H1 (cell line): ENCODE data around the gene CACNA2D4. TPM values are rescaled to one million over a fixed set of nuclear protein-coding genes. Genes with fewer than 3 reads are reported as not detected.

Source experiments
- CTCF ChIA-PET: fragments of 300-600 bp; sonication (Branson Sonifier 250); formaldehyde crosslinking; loops from one replicate; lab custom pipeline; 2021; ENCODE audit not compliant: partially characterized antibody; lab: Charles Lee
- POLR2A ChIA-PET: fragments of 300-600 bp; sonication (Branson Sonifier 250); formaldehyde crosslinking; loops from one replicate; lab custom pipeline; 2021; ENCODE audit warnings: inconsistent platforms; ENCODE audit not compliant: partially characterized antibody; lab: Charles Lee
- DNase-seq, 2 experiments: peaks; one replicate each; pipeline versions ENCODE4 v3.0.0 to v3.0.0-alpha.2; 2010 to 2022; ENCODE audit warnings: low spot score in 2 of 2, low read depth in 1 of 2, mixed read lengths in 1 of 2
- FAIRE-seq: peaks from 2 replicates; lab custom pipeline; 2011; peaks lifted over from hg19 to GRCh38; lab: Jason Lieb, UNC
- H2AFZ ChIP-seq: 2 replicates; pipeline ENCODE4 v1.8.1; 2012; ENCODE audit warnings: low read length, inconsistent platforms
- H2AK5ac ChIP-seq: 2 replicates; pipeline ENCODE4 v1.6.1; 2013; ENCODE audit warnings: low read depth, low read length
- H2BK120ac ChIP-seq: replicated peaks from 2 replicates; pipeline ENCODE3; 2013; ENCODE audit warnings: low read depth, low read length, inconsistent platforms
- H2BK12ac ChIP-seq: 2 replicates; pipeline ENCODE4 v1.6.1; 2013; ENCODE audit warnings: low read depth, low read length
- H2BK15ac ChIP-seq: 2 replicates; pipeline ENCODE4 v1.6.1; 2013; ENCODE audit warnings: low read length
- H2BK20ac ChIP-seq: 2 replicates; pipeline ENCODE4 v1.6.1; 2013; ENCODE audit warnings: low read length
- H2BK5ac ChIP-seq: 2 replicates; pipeline ENCODE4 v1.6.1; 2013; ENCODE audit warnings: low read depth, low read length
- H3K14ac ChIP-seq: 2 replicates; pipeline ENCODE4 v1.6.1; 2013; ENCODE audit warnings: inconsistent platforms; ENCODE audit not compliant: insufficient read length
- H3K18ac ChIP-seq: 2 replicates; pipeline ENCODE4 v1.6.1; 2013; ENCODE audit warnings: low read length; ENCODE audit errors: extremely low read depth
- H3K23ac ChIP-seq: 2 replicates; pipeline ENCODE4 v1.6.1; 2013; ENCODE audit warnings: inconsistent platforms; ENCODE audit not compliant: insufficient read length
- H3K23me2 ChIP-seq: 2 replicates; pipeline ENCODE4 v1.6.1; 2013; ENCODE audit warnings: low read depth, low read length
- H3K27ac ChIP-seq: 2 replicates; pipeline ENCODE4 v1.6.1; 2011; ENCODE audit warnings: low read depth, low read length, inconsistent platforms
- H3K27me3 ChIP-seq, 4 experiments: replicated peaks in 1 of 4; 1 replicate in 1 of 4; 2 replicates in 3 of 4; pipeline versions ENCODE4 v1.6.1 to v1.8.1; 2011 to 2013; ENCODE audit warnings: low read length in 3 of 4, mild to moderate bottlenecking in 3 of 4, inconsistent platforms in 2 of 4, mixed read lengths in 2 of 4, moderate library complexity in 1 of 4; ENCODE audit not compliant: control insufficient read depth in 3 of 4, insufficient read depth in 3 of 4; ENCODE audit errors: extremely low read depth in 1 of 4
- H3K36me3 ChIP-seq, 4 experiments: 2 replicates each; pipeline versions ENCODE4 v1.6.1 to v1.8.1; 2011 to 2013; ENCODE audit warnings: mild to moderate bottlenecking in 4 of 4, low read length in 3 of 4, moderate library complexity in 2 of 4, control low read depth in 1 of 4, inconsistent platforms in 1 of 4; ENCODE audit not compliant: insufficient read depth in 4 of 4, control insufficient read depth in 2 of 4
- H3K4ac ChIP-seq: replicated peaks from 2 replicates; pipeline ENCODE3; 2013; ENCODE audit warnings: low read length, low read depth, mixed read lengths, inconsistent platforms; ENCODE audit not compliant: insufficient read length
- H3K4me1 ChIP-seq, 4 experiments: replicated peaks in 1 of 4; 1 replicate in 1 of 4; 2 replicates in 3 of 4; pipeline versions ENCODE4 v1.6.1 to v1.8.1; 2011 to 2013; ENCODE audit warnings: low read length in 3 of 4, inconsistent platforms in 2 of 4, mixed read lengths in 1 of 4; ENCODE audit not compliant: insufficient read depth in 4 of 4, control insufficient read depth in 3 of 4
- H3K4me2 ChIP-seq, 2 experiments: 2 replicates each; pipeline versions ENCODE4 v1.6.1 to v1.8.1; 2011 to 2013; ENCODE audit warnings: low read depth in 2 of 2, low read length in 2 of 2, control low read depth in 1 of 2, inconsistent platforms in 1 of 2, mild to moderate bottlenecking in 1 of 2; ENCODE audit not compliant: insufficient read depth in 1 of 2
- H3K4me3 ChIP-seq, 4 experiments: fragments of 200-600, 300-600 bp in 1 of 4; sonication (generic), shearing (Covaris generic), sonication (Bioruptor Twin) in 1 of 4; 2 replicates each; pipeline versions ENCODE4 v1.5.1 to v1.8.1; 2011 to 2016; ENCODE audit warnings: low read length in 4 of 4, low read depth in 3 of 4, control low read depth in 2 of 4, inconsistent platforms in 2 of 4, mild to moderate bottlenecking in 2 of 4, mixed read lengths in 1 of 4, moderate library complexity in 1 of 4; ENCODE audit not compliant: insufficient read depth in 2 of 4; ENCODE audit errors: extremely low read depth in 1 of 4
- H3K56ac ChIP-seq: replicated peaks from 2 replicates; pipeline ENCODE3; 2013; ENCODE audit warnings: low read depth, mild to moderate bottlenecking, mixed read lengths, low read length, inconsistent platforms; ENCODE audit not compliant: insufficient read length
- H3K79me1 ChIP-seq: 2 replicates; pipeline ENCODE4 v1.6.1; 2013; ENCODE audit warnings: low read depth, low read length, control low read depth
- H3K79me2 ChIP-seq, 2 experiments: 2 replicates each; pipeline versions ENCODE4 v1.6.1 to v1.8.1; 2012 to 2013; ENCODE audit warnings: low read length in 2 of 2, mild to moderate bottlenecking in 2 of 2, inconsistent platforms in 1 of 2; ENCODE audit not compliant: insufficient read depth in 2 of 2, control insufficient read depth in 1 of 2
- H3K9ac ChIP-seq, 4 experiments: replicated peaks in 1 of 4; 1 replicate in 1 of 4; 2 replicates in 3 of 4; pipeline versions ENCODE4 v1.6.1 to v1.8.1; 2011 to 2013; ENCODE audit warnings: low read depth in 3 of 4, low read length in 3 of 4, control low read depth in 2 of 4, mild to moderate bottlenecking in 2 of 4, moderate library complexity in 2 of 4, inconsistent platforms in 1 of 4; ENCODE audit errors: extremely low read depth in 1 of 4
- H3K9me3 ChIP-seq, 2 experiments: 2 replicates each; pipeline versions ENCODE4 v1.6.1 to v1.8.1; 2012 to 2013; ENCODE audit warnings: mild to moderate bottlenecking in 2 of 2, moderate library complexity in 2 of 2, control low read depth in 1 of 2, inconsistent platforms in 1 of 2, low read depth in 1 of 2, low read length in 1 of 2, mixed read lengths in 1 of 2; ENCODE audit not compliant: insufficient read depth in 2 of 2
- H4K20me1 ChIP-seq, 2 experiments: replicated peaks in 1 of 2; 2 replicates each; pipeline versions ENCODE3 to v1.8.1; 2011 to 2013; ENCODE audit warnings: inconsistent platforms in 2 of 2, low read length in 2 of 2, mild to moderate bottlenecking in 1 of 2; ENCODE audit not compliant: insufficient read depth in 2 of 2, control insufficient read depth in 1 of 2
- H4K5ac ChIP-seq: 2 replicates; pipeline ENCODE4 v1.6.1; 2013; ENCODE audit warnings: low read length, low read depth, mixed read lengths, inconsistent platforms; ENCODE audit not compliant: insufficient read length
- H4K8ac ChIP-seq: 2 replicates; pipeline ENCODE4 v1.8.0; 2013; ENCODE audit warnings: mild to moderate bottlenecking, moderate library complexity, low read length, inconsistent platforms; ENCODE audit not compliant: insufficient read depth; ENCODE audit errors: extremely low read depth
- H4K91ac ChIP-seq: replicated peaks from 2 replicates; pipeline ENCODE3; 2013; ENCODE audit warnings: low read length, mixed read lengths, inconsistent platforms; ENCODE audit not compliant: insufficient read length
- MAX ChIP-seq: IDR thresholded peaks from 2 replicates; pipeline ENCODE4 v1.6.1; 2012; ENCODE audit warnings: inconsistent platforms
- RAD21 ChIP-seq, 2 experiments: IDR thresholded peaks in 1 of 2; conservative IDR thresholded peaks in 1 of 2; 2 replicates each; pipeline ENCODE4 v1.6.1; 2011; ENCODE audit warnings: low read depth in 2 of 2, low read length in 2 of 2, improper control_type of control experiment in 1 of 2, inconsistent platforms in 1 of 2, mild to moderate bottlenecking in 1 of 2, moderate library complexity in 1 of 2
- SP4 ChIP-seq: IDR thresholded peaks from 2 replicates; pipeline ENCODE4 v1.6.1; 2012; ENCODE audit warnings: low read length, inconsistent platforms
- SRF ChIP-seq: IDR thresholded peaks from 2 replicates; pipeline ENCODE4 v1.6.1; 2011; ENCODE audit warnings: mild to moderate bottlenecking, low read depth, low read length, moderate library complexity
- WGBS, 2 experiments: shearing (Covaris generic) in 1 of 2; methylation state at CpG; one replicate each; pipeline versions ENCODE4 v1.1.6 to v1.1.7; 2013 to 2015; ENCODE audit warnings: low lambda C conversion rate in 2 of 2, mixed read lengths in 2 of 2, inconsistent platforms in 1 of 2, low coverage in 1 of 2, missing lambda C conversion rate in 1 of 2; ENCODE audit not compliant: insufficient replicate concordance in 2 of 2, insufficient coverage in 1 of 2, insufficient read length in 1 of 2; ENCODE audit errors: extremely low coverage in 1 of 2, missing lambda C conversion rate in 1 of 2; 5-methylcytosine and 5-hydroxymethylcytosine counted together
- polyA plus RNA-seq, 7 experiments: library from polyadenylated mRNA; depleted of rRNA in 3 of 7; stranded (reverse) in 5 of 7; unstranded in 2 of 7; fragments of >200 nt in 5 of 7; fragments of 200-250 nt in 2 of 7; gene quantifications; 1 replicate in 5 of 7; 2 replicates in 1 of 7; 4 replicates in 1 of 7; pipeline versions ENCODE4 v1.2.1 to v1.2.3, GENCODE V29; 2011 to 2013; ENCODE audit warnings: missing spikeins in 2 of 7, mixed read lengths in 2 of 7
- total RNA-seq: library from RNA; stranded (reverse); fragmentation: NEBNext Ultra II Directional; extraction: Animal tissue kit (Norgen Biotek cat#: 25700); gene quantifications from 2 replicates; pipeline ENCODE4 v1.2.1, GENCODE V29; 2021

CACNA2D4 gene
- total and polyA plus RNA-seq, 2 of the 8 experiments (the other 6 are each of a cell fraction or from before 2014, with no cell fraction given): 0.44 to 0.88 TPM

GRCh38 chr12:1851151-1851701 lies 67.2 kb downstream of the CACNA2D4 start:
- H2BK15ac ChIP-seq: no peak overlapping the region
- peaks cover 0 to 2% (median 0%) of the 10 kb centered on the region in 4 experiments; a peak in 1 of 7 replicates for H3K4me1 ChIP-seq
- CTCF ChIA-PET: interaction anchor here (2.1 kb wide), 1 partner anchor 89 kb away, joined by 4 read pairs; no protein-coding TSS in a partner anchor
- no peak overlapping the region for H3K14ac ChIP-seq
- H2BK5ac ChIP-seq: no peak overlapping the region
- no peak overlapping the region for H3K56ac ChIP-seq
- H2BK20ac ChIP-seq: no peak overlapping the region
- H2AK5ac ChIP-seq: no peak overlapping the region
- H2AFZ ChIP-seq: no peak overlapping the region
- H3K36me3 ChIP-seq: no peaks in the 10 kb centered on the region
- no peaks in the 10 kb centered on the region for H3K79me1 ChIP-seq
- no peak overlapping the region for H4K5ac ChIP-seq
- H4K91ac ChIP-seq: no peak overlapping the region
- H3K18ac ChIP-seq: no peak overlapping the region
- H2BK12ac ChIP-seq: no peak overlapping the region
- H3K4me2 ChIP-seq: no peak overlapping the region
- no peak overlapping the region for H3K4ac ChIP-seq
- no peak for DNase-seq
- TF ChIP-seq SP4 (no peak), RAD21 (IDR thresholded peaks at IDR 0.05 in 1 of 2, conservative IDR thresholded peaks at IDR 0.05 in 1 of 2; ENCODE audit: low read depth in 2 of 2, low read length in 2 of 2) (no peak), MAX (no peak), SRF (no peak)
- H3K27me3 ChIP-seq: no peaks in the 10 kb centered on the region
- POLR2A ChIA-PET: no interaction called here
- H4K8ac ChIP-seq: no peak overlapping the region
- no peak overlapping the region for H3K27ac ChIP-seq
- FAIRE-seq: no peak
- H3K23ac ChIP-seq: no peak overlapping the region
- no peaks in the 10 kb centered on the region for H3K79me2 ChIP-seq
- no peak overlapping the region for H3K9ac ChIP-seq
- 88% methylated on average over 6 of the region's 7 CpGs; no CpG with 5 or more reads in 1 of the 2 experiments for WGBS, 2 experiments
- H2BK120ac ChIP-seq: no peak overlapping the region
- H4K20me1 ChIP-seq: no peaks in the 10 kb centered on the region
- H3K23me2 ChIP-seq: no peaks in the 10 kb centered on the region
- no peak overlapping the region for H3K4me3 ChIP-seq
- H3K9me3 ChIP-seq: peaks cover 26 to 28% of the 10 kb centered on the region in 2 experiments
